Stimulated activated CD8-positive, alpha-beta memory T cell treated with anti-CD3 and anti-CD28 coated beads, Interleukin-12 subunit alpha, Interleukin-12 subunit beta, amount 100 ng/mL, for 4 hours (primary cell): ENCODE results near the gene MTNR1A.

Experiments used
- DNase-seq: peaks from one replicate; pipeline ENCODE4 v3.0.0-alpha.2; 2020; ENCODE audit warnings: low read depth

The MTNR1A gene

DNA sequence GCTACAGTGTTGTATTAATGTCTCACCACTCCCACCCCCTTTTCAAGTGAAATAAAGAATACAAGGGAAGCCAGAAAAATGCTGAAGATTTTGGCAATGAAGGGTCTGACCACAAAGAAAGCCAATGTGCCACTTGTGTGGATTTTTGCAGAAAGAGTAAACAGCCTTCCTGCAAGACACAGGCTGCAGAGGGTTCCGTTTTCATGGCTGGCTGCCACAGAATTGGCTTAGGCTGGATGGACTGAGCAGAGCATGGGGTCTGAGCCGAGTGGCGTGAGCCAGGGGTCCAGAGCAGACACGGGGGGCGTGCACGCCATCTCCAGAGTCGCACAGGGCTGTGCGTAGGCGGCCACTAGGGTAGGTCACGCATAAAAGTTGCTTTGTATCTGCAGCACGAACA lies 69.2 kb downstream of the MTNR1A start:
- no peak for DNase-seq

DNA sequence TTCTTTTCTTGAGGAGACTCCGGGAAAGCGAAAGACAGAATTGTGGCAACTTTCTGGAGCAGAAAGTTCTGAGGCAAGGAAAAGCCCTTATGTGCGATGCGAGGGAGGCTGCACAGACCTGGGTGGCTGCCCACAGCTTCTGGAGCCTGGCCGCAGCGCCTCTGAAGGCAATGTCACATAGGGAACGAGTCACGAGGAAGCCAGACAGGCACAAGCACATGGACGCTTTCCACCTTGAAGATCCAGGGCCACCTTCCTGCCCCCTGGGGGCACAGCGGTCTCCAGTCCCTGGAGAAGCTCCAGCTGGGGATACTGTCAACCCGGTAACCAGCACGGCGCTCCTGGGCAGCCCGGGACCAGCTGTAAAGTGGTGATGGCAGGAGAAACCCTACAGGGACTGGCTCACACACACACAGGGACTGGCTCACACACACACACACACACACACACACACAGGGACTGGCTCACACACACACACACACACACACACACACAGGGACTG lies 69.8 kb downstream of the MTNR1A start:
- DNase-seq: no peak

DNA sequence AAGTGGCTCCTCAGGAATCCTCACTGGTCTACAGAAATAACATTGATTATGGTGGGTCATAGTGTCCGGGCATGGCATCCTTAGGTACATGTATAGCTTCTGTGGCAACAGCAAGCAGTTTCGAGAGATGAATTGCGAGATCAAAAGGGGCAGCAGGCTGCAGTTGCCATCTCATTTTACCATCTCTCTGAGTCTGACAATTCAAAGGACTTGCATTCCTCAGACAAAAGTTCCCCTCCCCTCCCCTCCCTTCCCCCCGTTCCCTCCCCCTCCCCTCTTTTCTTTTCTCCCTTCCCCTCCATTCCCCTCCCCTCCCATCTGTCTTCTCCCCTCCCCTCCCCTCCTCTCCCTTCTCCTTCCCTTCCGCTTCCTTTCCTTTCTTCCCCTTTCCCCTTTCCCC lies 70.2 kb downstream of the MTNR1A start:
- no peak for DNase-seq

DNA sequence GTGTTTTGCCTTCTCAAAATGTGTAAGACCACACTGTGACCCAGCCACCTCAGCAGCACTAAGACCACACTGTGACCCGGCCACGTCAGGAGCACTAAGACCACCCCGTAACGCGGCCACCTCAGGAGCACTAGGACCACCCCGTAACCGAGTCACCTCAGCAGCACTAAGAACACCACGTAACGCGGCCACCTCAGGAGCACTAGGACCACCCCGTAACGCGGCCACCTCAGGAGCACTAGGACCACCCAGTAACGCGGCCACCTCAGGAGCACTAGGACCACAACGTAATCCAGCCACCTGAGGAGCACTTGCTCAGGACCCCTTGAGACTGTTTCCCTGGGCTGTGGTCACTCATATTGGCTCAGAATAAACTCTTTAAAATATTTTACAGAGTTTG lies 71.7 kb downstream of the MTNR1A start:
- no peak for DNase-seq
